A673 (cell line): ENCODE results near the gene WDR26. TPM values are rescaled to one million over a fixed set of nuclear protein-coding genes. Genes with fewer than 3 reads are reported as not detected.

Experiments used
- BruUV-seq: library from RNA; stranded (reverse); fragments of 400-500 nt; replicated peaks from 2 replicates; lab custom pipeline; 2021; lab: Mats Ljungman, UMichigan
- CTCF ChIA-PET: fragments of 300-600 bp; sonication (Branson Sonifier 250); formaldehyde crosslinking; loops from one replicate; lab custom pipeline; 2022; ENCODE audit warnings: antibody characterized with exemption; lab: Charles Lee
- POLR2A ChIA-PET: fragments of 300-600 bp; sonication (Branson Sonifier 250); formaldehyde crosslinking; loops from one replicate; lab custom pipeline; 2022; ENCODE audit warnings: antibody characterized with exemption; ENCODE audit not compliant: low non-redundant PET; lab: Charles Lee
- DNase-seq: peaks from one replicate; pipeline ENCODE4 v3.0.0-alpha.2; 2015; ENCODE audit warnings: low spot score
- H3K27ac ChIP-seq: fragments of 200-600 bp; sonication (generic); 2 replicates; pipeline ENCODE4 v1.5.1; 2016; ENCODE audit warnings: mixed run types, low read depth, mild to moderate bottlenecking, mixed read lengths, antibody characterized with exemption, low read length; ENCODE audit not compliant: poor library complexity, severe bottlenecking
- H3K27me3 ChIP-seq: fragments of 200-600 bp; sonication (generic); replicated peaks from 2 replicates; pipeline ENCODE4 v1.6.1; 2017; ENCODE audit warnings: mixed run types, low read depth, mild to moderate bottlenecking, mixed read lengths, antibody characterized with exemption, low read length; ENCODE audit not compliant: insufficient read depth, poor library complexity
- H3K36me3 ChIP-seq: fragments of 200-600 bp; sonication (generic); 2 replicates; pipeline ENCODE4 v1.6.1; 2016; ENCODE audit warnings: mixed run types, mild to moderate bottlenecking, mixed read lengths, antibody characterized with exemption, low read length; ENCODE audit not compliant: insufficient read depth, poor library complexity, severe bottlenecking
- H3K4me1 ChIP-seq: fragments of 200-600 bp; sonication (generic); 2 replicates; pipeline ENCODE4 v1.6.1; 2017; ENCODE audit warnings: mixed run types, mild to moderate bottlenecking, mixed read lengths, antibody characterized with exemption, low read length; ENCODE audit not compliant: insufficient read depth, poor library complexity, severe bottlenecking
- H3K4me3 ChIP-seq: fragments of 200-600 bp; sonication (generic); 2 replicates; pipeline ENCODE4 v1.5.1; 2016; ENCODE audit warnings: low read depth, mixed run types, mild to moderate bottlenecking, mixed read lengths, low read length; ENCODE audit not compliant: poor library complexity, severe bottlenecking
- H3K9me3 ChIP-seq: fragments of 200-600 bp; sonication (generic); 2 replicates; pipeline ENCODE4 v1.6.1; 2016; ENCODE audit warnings: mixed run types, low read depth, mild to moderate bottlenecking, mixed read lengths, antibody characterized with exemption, low read length; ENCODE audit not compliant: poor library complexity, severe bottlenecking
- EZH2 ChIP-seq: fragments of 200-600 bp; sonication (generic); IDR thresholded peaks from 2 replicates; pipeline ENCODE4 v1.6.1; 2017; ENCODE audit warnings: borderline replicate concordance, low read depth, mild to moderate bottlenecking, mixed read lengths, antibody characterized with exemption, low read length; ENCODE audit not compliant: poor library complexity, severe bottlenecking
- intact Hi-C: fragments of 100-400 bp; cut with micrococcal nuclease; formaldehyde crosslinking; loops from one replicate; pipeline ENCODE4 v1.10.0; 2022; ENCODE audit not compliant: unreplicated experiment
- total RNA-seq: library from RNA; stranded (reverse); gene quantifications from 2 replicates; pipeline ENCODE4 v1.2.3, GENCODE V29; 2021
- TF ChIP-seq, protein P1 (sequence below): fragments of 300-800, 200-600 bp; sonication (generic); conservative IDR thresholded peaks from 2 replicates; pipeline ENCODE4 v1.5.1; 2017; ENCODE audit warnings: low read depth, mild to moderate bottlenecking, antibody characterized with exemption, low read length, moderate library complexity, mixed read lengths

The WDR26 gene
- total RNA-seq, 1 experiment from 2014 or later = 73.5 TPM

DNA sequence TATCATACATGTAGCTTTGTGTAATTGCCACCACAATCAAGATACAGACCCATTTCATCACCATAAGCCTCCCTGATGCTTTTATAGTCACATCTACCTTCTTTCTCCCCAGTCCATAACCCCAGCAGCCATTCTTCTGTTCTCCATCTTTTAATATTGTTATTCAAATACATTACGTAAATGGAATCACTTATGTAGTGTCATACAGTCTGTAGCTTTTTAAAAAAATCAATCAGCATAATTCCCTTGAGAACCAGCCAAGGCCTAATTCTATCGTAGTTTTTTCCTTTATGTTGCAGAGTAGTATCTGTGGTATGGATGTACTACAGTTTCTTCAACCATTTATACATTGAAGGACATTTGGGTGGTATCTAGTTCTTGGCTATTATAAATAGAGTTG, 31.6 kb upstream of the WDR26 start:
- H3K27me3 ChIP-seq = no peaks in the 10 kb centered on the region
- no peaks in the 10 kb centered on the region for H3K9me3 ChIP-seq
- DNase-seq = no peak
- H3K36me3 ChIP-seq = no peaks in the 10 kb centered on the region
- BruUV-seq = no TSS peak
- ChIA-PET POLR2A (no interaction called here), CTCF (no interaction called here)
- no peak overlapping the region for H3K27ac ChIP-seq
- intact Hi-C loops = no loop called here
- TF ChIP-seq, protein P1, sequence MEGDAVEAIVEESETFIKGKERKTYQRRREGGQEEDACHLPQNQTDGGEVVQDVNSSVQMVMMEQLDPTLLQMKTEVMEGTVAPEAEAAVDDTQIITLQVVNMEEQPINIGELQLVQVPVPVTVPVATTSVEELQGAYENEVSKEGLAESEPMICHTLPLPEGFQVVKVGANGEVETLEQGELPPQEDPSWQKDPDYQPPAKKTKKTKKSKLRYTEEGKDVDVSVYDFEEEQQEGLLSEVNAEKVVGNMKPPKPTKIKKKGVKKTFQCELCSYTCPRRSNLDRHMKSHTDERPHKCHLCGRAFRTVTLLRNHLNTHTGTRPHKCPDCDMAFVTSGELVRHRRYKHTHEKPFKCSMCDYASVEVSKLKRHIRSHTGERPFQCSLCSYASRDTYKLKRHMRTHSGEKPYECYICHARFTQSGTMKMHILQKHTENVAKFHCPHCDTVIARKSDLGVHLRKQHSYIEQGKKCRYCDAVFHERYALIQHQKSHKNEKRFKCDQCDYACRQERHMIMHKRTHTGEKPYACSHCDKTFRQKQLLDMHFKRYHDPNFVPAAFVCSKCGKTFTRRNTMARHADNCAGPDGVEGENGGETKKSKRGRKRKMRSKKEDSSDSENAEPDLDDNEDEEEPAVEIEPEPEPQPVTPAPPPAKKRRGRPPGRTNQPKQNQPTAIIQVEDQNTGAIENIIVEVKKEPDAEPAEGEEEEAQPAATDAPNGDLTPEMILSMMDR = no peak
- no peak for TF ChIP-seq EZH2
- H3K4me1 ChIP-seq = no peaks in the 10 kb centered on the region
- no peak overlapping the region for H3K4me3 ChIP-seq

DNA sequence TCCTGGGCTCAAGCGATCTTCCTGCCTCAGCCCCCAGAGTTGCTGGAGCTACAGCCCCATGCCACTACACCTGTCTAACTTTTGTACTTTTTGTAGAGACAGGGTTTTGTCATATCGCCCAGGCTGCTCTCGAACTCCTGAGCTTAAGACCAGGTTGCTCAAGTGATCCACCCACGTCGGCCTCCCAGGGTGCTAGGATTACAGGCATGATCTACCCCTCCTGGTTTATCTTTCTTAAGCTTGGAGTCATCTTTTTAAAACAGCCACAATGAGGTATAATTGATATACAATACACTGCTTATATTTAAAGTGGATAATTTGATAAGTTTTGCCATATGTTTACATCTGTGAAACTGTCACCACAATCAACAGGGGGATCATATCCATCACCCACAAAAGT, 25.4 kb upstream of the WDR26 start:
- H3K4me3 ChIP-seq = no peak overlapping the region
- H3K27me3 ChIP-seq = no peaks in the 10 kb centered on the region
- H3K36me3 ChIP-seq = no peaks in the 10 kb centered on the region
- no peak for DNase-seq
- H3K9me3 ChIP-seq = no peaks in the 10 kb centered on the region
- TF ChIP-seq, protein P1 = no peak
- no peak for TF ChIP-seq EZH2
- CTCF ChIA-PET = no interaction called here
- BruUV-seq = no TSS peak
- POLR2A ChIA-PET = no interaction called here
- peaks cover 8% of the 10 kb centered on the region for H3K4me1 ChIP-seq
- intact Hi-C loops = loop anchor here (5.0 to 10.0 kb wide), 2 partner anchors 345 to 763 kb away; partner anchors contain the start of gene FBXO28
- no peak overlapping the region for H3K27ac ChIP-seq

- no TSS peak for BruUV-seq
- H3K9me3 ChIP-seq = no peaks in the 10 kb centered on the region
- DNase-seq = no peak
- TF ChIP-seq, protein P1 = no peak
- TF ChIP-seq EZH2 = no peak
- H3K36me3 ChIP-seq = no peaks in the 10 kb centered on the region
- no peak overlapping the region for H3K4me3 ChIP-seq
- H3K27me3 ChIP-seq = no peaks in the 10 kb centered on the region
- H3K27ac ChIP-seq = no peak overlapping the region
- CTCF ChIA-PET = no interaction called here
- intact Hi-C loops = loop anchor here (5.0 to 10.0 kb wide), 2 partner anchors 344 to 762 kb away; partner anchors contain the start of gene FBXO28
- POLR2A ChIA-PET = no interaction called here
- peaks cover 8% of the 10 kb centered on the region for H3K4me1 ChIP-seq
Observed at GRCh38 chr1:224458996-224459395, 24.4 kb upstream of the WDR26 start.
